GM12872 (cell line): ENCODE results near the gene INPP4A.

Experiments used
- CTCF ChIP-seq: IDR thresholded peaks from 3 replicates; pipeline ENCODE4 v1.5.1; 2011; ENCODE audit warnings: low read depth, mild to moderate bottlenecking, low read length, moderate library complexity; ENCODE audit not compliant: insufficient read depth

INPP4A gene

GRCh38 chr2:98454073-98454472 is 9.4 kb downstream of the INPP4A start:
- TF ChIP-seq CTCF = no peak

- no peak for TF ChIP-seq CTCF
Observed at GRCh38 chr2:98454500-98455235, 10.0 kb downstream of the INPP4A start.

GRCh38 chr2:98455494-98455976 is 10.9 kb downstream of the INPP4A start:
- no peak for TF ChIP-seq CTCF

GRCh38 chr2:98457045-98457696 is 12.5 kb downstream of the INPP4A start:
- TF ChIP-seq CTCF = no peak

- TF ChIP-seq CTCF = no peak
Observed at GRCh38 chr2:98458207-98458606, 13.5 kb downstream of the INPP4A start.

- TF ChIP-seq CTCF = no peak
Observed at GRCh38 chr2:98458667-98459380, 14.2 kb downstream of the INPP4A start.

GRCh38 chr2:98459496-98460175 is 15.0 kb downstream of the INPP4A start:
- TF ChIP-seq CTCF = no peak
